NB4 (cell line): ENCODE data around the gene ATP9B.

Source experiments
- DNase-seq: peaks from one replicate; pipeline ENCODE4 v3.0.0; 2010; ENCODE audit warnings: low read depth
- H3K4me3 ChIP-seq: one replicate; pipeline ENCODE4 v1.5.1; 2011; ENCODE audit warnings: mild to moderate bottlenecking, low read depth, low read length, moderate library complexity
- CTCF ChIP-seq: IDR thresholded peaks from one replicate; pipeline ENCODE4 v1.5.1; 2012; ENCODE audit warnings: low read depth, low read length
- MAX ChIP-seq: IDR thresholded peaks from 2 replicates; pipeline ENCODE4 v1.6.1; 2011; ENCODE audit warnings: low read depth, low read length
- MYC ChIP-seq: IDR thresholded peaks from 2 replicates; pipeline ENCODE4 v1.6.1; 2011; ENCODE audit warnings: low read depth, low read length
- POLR2A ChIP-seq: IDR thresholded peaks from 2 replicates; pipeline ENCODE4 v1.6.1; 2011; ENCODE audit warnings: mild to moderate bottlenecking; ENCODE audit not compliant: insufficient read length; ENCODE audit errors: extremely low read depth

The ATP9B gene

GRCh38 chr18:79104137-79104536 lies 34.9 kb downstream of the ATP9B start:
- H3K4me3 ChIP-seq, result no peak overlapping the region
- no peak for TF ChIP-seq MAX
- no peak for TF ChIP-seq CTCF
- TF ChIP-seq MYC, result no peak
- no peak for TF ChIP-seq POLR2A
- DNase-seq, result no peak

- no peak for DNase-seq
- no peak overlapping the region for H3K4me3 ChIP-seq
- TF ChIP-seq MYC (no peak), POLR2A (no peak)
Observed at GRCh38 chr18:79105455-79105854, 36.3 kb downstream of the ATP9B start.

GRCh38 chr18:79106084-79106483 lies 36.9 kb downstream of the ATP9B start:
- DNase-seq, result no peak
- no peak overlapping the region for H3K4me3 ChIP-seq
- TF ChIP-seq MYC, result no peak
- TF ChIP-seq POLR2A, result no peak

- H3K4me3 ChIP-seq, result no peak overlapping the region
- TF ChIP-seq CTCF, result no peak
- no peak for TF ChIP-seq POLR2A
- TF ChIP-seq MAX, result no peak
- TF ChIP-seq MYC, result no peak
- DNase-seq, result no peak
Observed at GRCh38 chr18:79107886-79108285, 38.7 kb downstream of the ATP9B start.

GRCh38 chr18:79108549-79109215 lies 39.5 kb downstream of the ATP9B start:
- no peak overlapping the region for H3K4me3 ChIP-seq
- TF ChIP-seq CTCF (no peak), MYC (no peak), MAX (no peak), POLR2A (no peak)
- no peak for DNase-seq

GRCh38 chr18:79111483-79111882 lies 42.3 kb downstream of the ATP9B start:
- H3K4me3 ChIP-seq, result no peak overlapping the region
- DNase-seq, result no peak
- TF ChIP-seq POLR2A, result no peak
- no peak for TF ChIP-seq MAX
- TF ChIP-seq CTCF, result no peak
- TF ChIP-seq MYC, result no peak

GRCh38 chr18:79117385-79117784 lies 48.2 kb downstream of the ATP9B start:
- H3K4me3 ChIP-seq, result no peak overlapping the region
- DNase-seq, result no peak
- TF ChIP-seq POLR2A (no peak), CTCF (no peak), MAX (no peak), MYC (no peak)
